Prostate gland (tissue), 2 donors: ENCODE results near the gene PIPOX.

ENCODE experiments used
- CTCF ChIP-seq, 4 experiments: fragments of 200-600 bp in 2 of 4; fragments of 450-650 bp in 2 of 4; sonication (generic) in 2 of 4; IDR thresholded peaks; 1 replicate in 3 of 4; 2 replicates in 1 of 4; pipeline ENCODE4 v1.5.1; 2016 to 2019; ENCODE audit warnings: antibody characterized with exemption in 4 of 4, mild to moderate bottlenecking in 2 of 4, moderate library complexity in 2 of 4
- POLR2A ChIP-seq: fragments of 450-650 bp; IDR thresholded peaks from one replicate; pipeline ENCODE4 v1.6.1; 2016; ENCODE audit warnings: antibody characterized with exemption, mild to moderate bottlenecking
- POLR2AphosphoS5 ChIP-seq: sonication (generic); formaldehyde crosslinking; IDR thresholded peaks from one replicate; pipeline ENCODE4 v1.6.1; 2017; ENCODE audit warnings: antibody characterized with exemption

- no peak for TF ChIP-seq POLR2A
- TF ChIP-seq POLR2AphosphoS5: no peak
- TF ChIP-seq CTCF (IDR thresholded peaks at IDR 0.05): no peak
These were observed 34.4 kb downstream of the PIPOX start for GRCh38 chr17:29077320-29077719.
